HepG2 (cell line): ENCODE results near the gene GJC2. TPM values are rescaled to one million over a fixed set of nuclear protein-coding genes. Genes with fewer than 3 reads are reported as not detected.

Experiments used
- ARNT2 ChIP-seq: sonication (generic); formaldehyde crosslinking; IDR thresholded peaks from 2 replicates; pipeline ENCODE4 v1.8.0; 2022; ENCODE audit warnings: mild to moderate bottlenecking, low read depth, missing genetic modification reagents, moderate library complexity
- DMAP1 ChIP-seq: IDR thresholded peaks from 2 replicates; pipeline ENCODE4 v1.6.1; 2016
- IRF9 ChIP-seq: sonication (generic); formaldehyde crosslinking; IDR thresholded peaks from 2 replicates; pipeline ENCODE4 v1.8.0; 2022; ENCODE audit warnings: missing genetic modification reagents, mild to moderate bottlenecking, borderline replicate concordance
- MAFF ChIP-seq: IDR thresholded peaks from 2 replicates; pipeline ENCODE4 v1.6.1; 2011; ENCODE audit warnings: low read depth, low read length, improper control_type of control experiment
- MEF2D ChIP-seq: sonication (generic); formaldehyde crosslinking; IDR thresholded peaks from 2 replicates; pipeline ENCODE4 v1.5.1; 2020; ENCODE audit warnings: mild to moderate bottlenecking, missing genetic modification reagents
- MLXIP ChIP-seq: sonication (generic); formaldehyde crosslinking; IDR thresholded peaks from 2 replicates; pipeline ENCODE4 v1.9.0; 2021; ENCODE audit warnings: missing genetic modification reagents, borderline replicate concordance
- RBM39 ChIP-seq: fragments of 200-400 bp; formaldehyde crosslinking; IDR thresholded peaks from one replicate; pipeline ENCODE4 v1.6.1; 2018; ENCODE audit warnings: antibody characterized with exemption, mild to moderate bottlenecking, low read depth, low read length; ENCODE audit not compliant: poor library complexity, severe bottlenecking
- ZNF225 ChIP-seq: sonication (generic); formaldehyde crosslinking; IDR thresholded peaks from 2 replicates; pipeline ENCODE4 v1.4.0; 2020; ENCODE audit warnings: mild to moderate bottlenecking, missing genetic modification reagents
- ZNF331 ChIP-seq: sonication (generic); formaldehyde crosslinking; IDR thresholded peaks from 2 replicates; pipeline ENCODE4 v1.4.0; 2020; ENCODE audit warnings: missing genetic modification reagents
- ZNF350 ChIP-seq: sonication (generic); formaldehyde crosslinking; IDR thresholded peaks from 2 replicates; pipeline ENCODE4 v1.4.0; 2020; ENCODE audit warnings: mild to moderate bottlenecking, low read depth, missing genetic modification reagents, borderline replicate concordance
- ZNF552 ChIP-seq: sonication (generic); formaldehyde crosslinking; IDR thresholded peaks from 2 replicates; pipeline ENCODE4 v1.9.0; 2022; ENCODE audit warnings: missing genetic modification reagents, mild to moderate bottlenecking, borderline replicate concordance
- ZNF574 ChIP-seq: sonication (generic); formaldehyde crosslinking; IDR thresholded peaks from 2 replicates; pipeline ENCODE4 v1.4.0; 2020; ENCODE audit warnings: missing genetic modification reagents
- ZNF597 ChIP-seq: sonication (generic); formaldehyde crosslinking; IDR thresholded peaks from 2 replicates; pipeline ENCODE4 v1.5.0; 2020; ENCODE audit warnings: missing genetic modification reagents
- ZNF691 ChIP-seq: sonication (generic); formaldehyde crosslinking; IDR thresholded peaks from 2 replicates; pipeline ENCODE4 v1.4.0; 2020; ENCODE audit warnings: missing genetic modification reagents, low read depth, mild to moderate bottlenecking, borderline replicate concordance
- ZNF850 ChIP-seq: sonication (generic); formaldehyde crosslinking; conservative IDR thresholded peaks from 2 replicates; pipeline ENCODE4 v1.9.0; 2021; ENCODE audit warnings: mild to moderate bottlenecking, missing genetic modification reagents
- polyA plus RNA-seq, 8 experiments: library from polyadenylated mRNA; depleted of rRNA in 3 of 8; stranded (reverse) in 7 of 8; unstranded in 1 of 8; fragments of >200 nt; fragmentation: Illumina TruSeq in 4 of 8; extraction: Trizol in 4 of 8; gene quantifications; 2 replicates each; pipeline versions ENCODE4 v1.2.1 to v1.2.3, GENCODE V29; 2011 to 2016; ENCODE audit warnings: low read depth in 4 of 8, missing spikeins in 1 of 8, mixed read lengths in 1 of 8; ENCODE audit not compliant: insufficient read depth in 1 of 8
- total RNA-seq, 5 experiments: library from RNA; depleted of rRNA; stranded (reverse); fragments of >200 nt; fragmentation: Illumina TruSeq; extraction: Trizol; gene quantifications; 2 replicates each; pipeline ENCODE4 v1.2.3, GENCODE V29; 2016; ENCODE audit warnings: low read depth in 1 of 5

The GJC2 gene
- total and polyA plus RNA-seq, 2 of the 13 experiments (the other 11 are each of a cell fraction or from before 2014, with no cell fraction given): 1.6 to 3.8 TPM

GRCh38 chr1:228149406-228150119 is at the start of gene GJC2 (continued):
- TF ChIP-seq IRF9 (CRISPR knock-in tag) (no peak), MLXIP (no peak), ZNF691 (CRISPR knock-in tag) (0 out of 2 replicates have a peak, but pooled peaks have one; percentile 68), ZNF574 (CRISPR knock-in tag) (no peak; the same call in 1 of the 2 replicates), ZNF225 (no peak), ZNF350 (CRISPR knock-in tag) (peak; percentile 47; the same call in 1 of the 2 replicates), ZNF850 (CRISPR knock-in tag) (0 out of 2 replicates have a peak, but pooled peaks have one; percentile 49), RBM39 (peak; percentile 56), ZNF597 (CRISPR knock-in tag) (no peak), MAFF (no peak), ZNF552 (CRISPR knock-in tag) (no peak), MEF2D (CRISPR knock-in tag) (no peak), ARNT2 (CRISPR knock-in tag) (no peak), DMAP1 (no peak), ZNF331 (CRISPR knock-in tag) (0 out of 2 replicates have a peak, but pooled peaks have one; percentile 43)
